SIG-M5 (cell line): ENCODE data around the gene IFI27L1.

ENCODE experiments used
- DNase-seq: peaks from one replicate; lab custom pipeline; 2025; lab: John Stamatoyannopoulos, UW

The IFI27L1 gene

GRCh38 chr14:94132285-94132887, 51.3 kb downstream of the IFI27L1 start:
- DNase-seq, result no peak

- DNase-seq, result no peak
Observed at GRCh38 chr14:94135476-94135875, 54.4 kb downstream of the IFI27L1 start.

- no peak for DNase-seq
Observed at GRCh38 chr14:94136575-94137331, 55.6 kb downstream of the IFI27L1 start.

GRCh38 chr14:94138251-94138650, 57.1 kb downstream of the IFI27L1 start:
- no peak for DNase-seq

GRCh38 chr14:94139006-94139405, 57.9 kb downstream of the IFI27L1 start:
- no peak for DNase-seq

- DNase-seq, result no peak
Observed at GRCh38 chr14:94139421-94139820, 58.3 kb downstream of the IFI27L1 start.

- no peak for DNase-seq
Observed at GRCh38 chr14:94142247-94142646, 61.1 kb downstream of the IFI27L1 start.

- DNase-seq, result no peak
Observed at GRCh38 chr14:94142836-94143235, 61.7 kb downstream of the IFI27L1 start.

GRCh38 chr14:94143239-94143638, 62.1 kb downstream of the IFI27L1 start:
- DNase-seq, result no peak

GRCh38 chr14:94143711-94144110, 62.6 kb downstream of the IFI27L1 start:
- DNase-seq, result no peak

- no peak for DNase-seq
Observed at GRCh38 chr14:94144765-94145164, 63.7 kb downstream of the IFI27L1 start.

GRCh38 chr14:94145902-94146527, 64.9 kb downstream of the IFI27L1 start:
- DNase-seq, result no peak
